Panc1 (cell line): ENCODE data around the gene SPEF1. TPM values are rescaled to one million over a fixed set of nuclear protein-coding genes. Genes with fewer than 3 reads are reported as not detected.

ENCODE experiments used
- ATAC-seq: fragments of 200-7000 bp; cut with Tn5 transposase; 2 replicates; pipeline ENCODE4 v1.9.1; 2020; ENCODE audit warnings: mild to moderate bottlenecking, moderate library complexity
- BruUV-seq: library from RNA; stranded (reverse); fragments of 400-500 nt; replicated peaks from 2 replicates; lab custom pipeline; 2021; lab: Mats Ljungman, UMichigan
- CTCF ChIA-PET: fragments of 300-600 bp; sonication (Branson Sonifier 250); formaldehyde crosslinking; loops from one replicate; lab custom pipeline; 2022; ENCODE audit warnings: antibody characterized with exemption; lab: Charles Lee
- POLR2A ChIA-PET: fragments of 300-600 bp; sonication (Branson Sonifier 250); formaldehyde crosslinking; loops from one replicate; lab custom pipeline; 2022; ENCODE audit warnings: antibody characterized with exemption; lab: Charles Lee
- DNase-seq: peaks from one replicate; pipeline ENCODE4 v3.0.0-alpha.2; 2010; ENCODE audit warnings: low read depth, low spot score
- H3K27ac ChIP-seq: 2 replicates; pipeline ENCODE4 v1.5.1; 2011; ENCODE audit warnings: mild to moderate bottlenecking, low read length, inconsistent platforms
- H3K27me3 ChIP-seq: fragments of 200-500 bp; sonication (Bioruptor generic); 2 replicates; pipeline ENCODE4 v1.6.0; 2014; ENCODE audit warnings: low read length, inconsistent platforms; ENCODE audit not compliant: control insufficient read depth, insufficient read depth
- H3K36me3 ChIP-seq: fragments of 200-500 bp; sonication (Bioruptor generic); 2 replicates; pipeline ENCODE4 v1.5.1; 2014; ENCODE audit warnings: inconsistent platforms, mild to moderate bottlenecking, low read length, moderate library complexity; ENCODE audit not compliant: control insufficient read depth, insufficient read depth
- H3K4me1 ChIP-seq: 2 replicates; pipeline ENCODE4 v1.5.1; 2011; ENCODE audit warnings: inconsistent platforms, mild to moderate bottlenecking, low read length, moderate library complexity; ENCODE audit not compliant: control insufficient read depth, insufficient read depth
- H3K4me3 ChIP-seq, 2 experiments: 2 replicates each; pipeline ENCODE4 v1.5.1; 2011 to 2012; ENCODE audit warnings: low read depth in 2 of 2, low read length in 2 of 2, mild to moderate bottlenecking in 2 of 2, inconsistent platforms in 1 of 2, moderate library complexity in 1 of 2
- H3K9me3 ChIP-seq: fragments of 200-500 bp; sonication (Bioruptor generic); 2 replicates; pipeline ENCODE4 v1.5.1; 2014; ENCODE audit warnings: low read depth, mild to moderate bottlenecking, inconsistent platforms, low read length, moderate library complexity; ENCODE audit not compliant: control insufficient read depth, insufficient read depth
- CTCF ChIP-seq: fragments of 450-650 bp; IDR thresholded peaks from 2 replicates; pipeline ENCODE4 v1.5.1; 2017; ENCODE audit warnings: mild to moderate bottlenecking
- POLR2AphosphoS5 ChIP-seq: IDR thresholded peaks from 2 replicates; pipeline ENCODE4 v1.6.1; 2012; ENCODE audit warnings: mild to moderate bottlenecking, low read depth, low read length, moderate library complexity
- REST ChIP-seq, 2 experiments: IDR thresholded peaks; 2 replicates each; pipeline ENCODE4 v1.6.1; 2011 to 2012; ENCODE audit warnings: low read depth in 2 of 2, control low read depth in 1 of 2, low read length in 1 of 2, mild to moderate bottlenecking in 1 of 2, moderate library complexity in 1 of 2; ENCODE audit not compliant: insufficient read depth in 1 of 2
- SIN3A ChIP-seq: IDR thresholded peaks from 2 replicates; pipeline ENCODE4 v1.6.1; 2012; ENCODE audit warnings: low read depth, mild to moderate bottlenecking, low read length, moderate library complexity, borderline replicate concordance; ENCODE audit not compliant: insufficient read depth
- TCF7L2 ChIP-seq: IDR thresholded peaks from 2 replicates; pipeline ENCODE4 v1.6.1; 2011; ENCODE audit warnings: mild to moderate bottlenecking, low read depth, low read length, inconsistent platforms
- in situ Hi-C: cut with HindIII; loops from 2 replicates; pipeline ENCODE4 v1.10.0; 2016; ENCODE audit warnings: low sequenced_read_pairs, low pct_unique_long_range_greater_than_20kb
- intact Hi-C: fragments of 100-400 bp; cut with micrococcal nuclease; formaldehyde crosslinking; loops from one replicate; pipeline ENCODE4 v1.10.0; 2022; ENCODE audit not compliant: unreplicated experiment
- total RNA-seq: library from RNA; stranded (reverse); gene quantifications from one replicate; pipeline ENCODE4 v1.2.1, GENCODE V29; 2021; ENCODE audit not compliant: unreplicated experiment

Gene SPEF1
- total RNA-seq, 1 experiment from 2014 or later: 0.41 TPM

- DNase-seq: no peak
- in situ Hi-C loops (no loop called here), intact Hi-C loops (no loop called here)
- BruUV-seq: no TSS peak
- ChIA-PET POLR2A (no interaction called here), CTCF (interaction anchor here (0.7 kb wide), 1 partner anchor 137 kb away, joined by 6 read pairs; no protein-coding TSS in a partner anchor)
- no peaks in the 10 kb centered on the region for H3K9me3 ChIP-seq
- H3K4me1 ChIP-seq: peaks cover 49% of the 10 kb centered on the region
- no peak for ATAC-seq
- peak overlapping the region; percentile 86; the same call in 1 of the 2 replicates for H3K27ac ChIP-seq
- H3K4me3 ChIP-seq: no peak overlapping the region
- no peaks in the 10 kb centered on the region for H3K27me3 ChIP-seq
- no peaks in the 10 kb centered on the region for H3K36me3 ChIP-seq
- no peak for TF ChIP-seq SIN3A
- no peak for TF ChIP-seq TCF7L2
Measured at GRCh38 chr20:3813848-3814581, 32.8 kb upstream of the SPEF1 start.

GRCh38 chr20:3812975-3813847 lies 32.0 kb upstream of the SPEF1 start:
- peaks cover 44% of the 10 kb centered on the region for H3K4me1 ChIP-seq
- CTCF ChIA-PET: no interaction called here
- no peak overlapping the region for H3K4me3 ChIP-seq
- DNase-seq (no peak), ATAC-seq (no peak)
- H3K36me3 ChIP-seq: no peaks in the 10 kb centered on the region
- intact Hi-C loops: no loop called here
- H3K9me3 ChIP-seq: no peaks in the 10 kb centered on the region
- H3K27me3 ChIP-seq: no peaks in the 10 kb centered on the region
- no TSS peak for BruUV-seq
- peak overlapping the region; percentile 86 for H3K27ac ChIP-seq
- TF ChIP-seq REST (IDR thresholded peaks at IDR 0.05; ENCODE audit: insufficient read depth in 1 of 2, low read depth in 2 of 2, low read length in 1 of 2): no peak
- TF ChIP-seq TCF7L2: no peak
- TF ChIP-seq POLR2AphosphoS5: no peak
- no peak for TF ChIP-seq SIN3A
- no peak for TF ChIP-seq CTCF
- in situ Hi-C loops: no loop called here
- POLR2A ChIA-PET: no interaction called here
